OCI-LY7 (cell line): ENCODE data around the gene CD9. TPM values are rescaled to one million over a fixed set of nuclear protein-coding genes. Genes with fewer than 3 reads are reported as not detected.

ENCODE experiments used
- BruUV-seq: library from RNA; stranded (reverse); fragments of 400-500 nt; replicated peaks from 2 replicates; lab custom pipeline; 2021; lab: Mats Ljungman, UMichigan
- CTCF ChIA-PET: fragments of 300-600 bp; sonication (Branson Sonifier 250); formaldehyde crosslinking; loops from one replicate; lab custom pipeline; 2022; ENCODE audit warnings: antibody characterized with exemption; ENCODE audit not compliant: unreplicated experiment; lab: Charles Lee
- POLR2A ChIA-PET: fragments of 300-600 bp; sonication (Branson Sonifier 250); formaldehyde crosslinking; loops from one replicate; lab custom pipeline; 2022; ENCODE audit warnings: antibody characterized with exemption; lab: Charles Lee
- DNase-seq: peaks from one replicate; pipeline ENCODE4 v3.0.0-alpha.2; 2015; ENCODE audit warnings: low spot score
- H2AFZ ChIP-seq: fragments of 200-600 bp; sonication (generic), shearing (Covaris generic); 2 replicates; pipeline ENCODE4 v1.6.1; 2014; ENCODE audit warnings: mild to moderate bottlenecking, antibody characterized with exemption, low read length, moderate library complexity
- H3K27ac ChIP-seq: fragments of 200-600 bp; sonication (generic); 2 replicates; pipeline ENCODE4 v1.5.1; 2014; ENCODE audit warnings: mixed run types, low read depth, mild to moderate bottlenecking, moderate library complexity, low read length, inconsistent platforms; ENCODE audit not compliant: poor library complexity, severe bottlenecking
- H3K36me3 ChIP-seq: fragments of 200-600 bp; sonication (generic); 2 replicates; pipeline ENCODE4 v1.6.1; 2014; ENCODE audit warnings: mild to moderate bottlenecking, antibody characterized with exemption, low read length, moderate library complexity, mixed read lengths; ENCODE audit not compliant: insufficient read depth
- H3K4me1 ChIP-seq: fragments of 200-600 bp; sonication (generic); 2 replicates; pipeline ENCODE4 v1.5.1; 2014; ENCODE audit warnings: mild to moderate bottlenecking, low read length; ENCODE audit not compliant: insufficient read depth, poor library complexity, severe bottlenecking
- H3K4me2 ChIP-seq: fragments of 200-600 bp; sonication (generic); 2 replicates; pipeline ENCODE4 v1.6.1; 2014; ENCODE audit warnings: mild to moderate bottlenecking, low read length
- H3K4me3 ChIP-seq: fragments of 200-600 bp; sonication (generic); 2 replicates; pipeline ENCODE4 v1.5.1; 2014; ENCODE audit warnings: mild to moderate bottlenecking, low read depth, low read length; ENCODE audit not compliant: poor library complexity, severe bottlenecking
- H3K79me2 ChIP-seq: fragments of 200-600 bp; sonication (generic); 2 replicates; pipeline ENCODE4 v1.6.1; 2016; ENCODE audit warnings: low read depth, mild to moderate bottlenecking, low read length, moderate library complexity, mixed read lengths; ENCODE audit not compliant: insufficient read depth
- H3K9me2 ChIP-seq: fragments of 200-600 bp; sonication (generic); 2 replicates; pipeline ENCODE4 v1.6.1; 2016; ENCODE audit warnings: mild to moderate bottlenecking, low read length, mixed read lengths; ENCODE audit not compliant: insufficient read depth
- H3K9me3 ChIP-seq: fragments of 200-600 bp; sonication (generic); 2 replicates; pipeline ENCODE4 v1.6.1; 2014; ENCODE audit warnings: mild to moderate bottlenecking, mixed run types, low read length, mixed read lengths
- H4K20me1 ChIP-seq: fragments of 200-600 bp; sonication (generic); 2 replicates; pipeline ENCODE4 v1.6.1; 2014; ENCODE audit warnings: mild to moderate bottlenecking, antibody characterized with exemption, low read length, moderate library complexity, mixed read lengths; ENCODE audit not compliant: insufficient read depth
- CTCF ChIP-seq: fragments of 200-600 bp; sonication (generic); conservative IDR thresholded peaks from 2 replicates; pipeline ENCODE4 v1.5.1; 2014; ENCODE audit warnings: mild to moderate bottlenecking, antibody characterized with exemption, low read length, moderate library complexity, mixed read lengths
- EZH2phosphoT487 ChIP-seq: fragments of 200-600 bp; sonication (generic); IDR thresholded peaks from 2 replicates; pipeline ENCODE4 v1.6.1; 2018; ENCODE audit warnings: low read depth, borderline replicate concordance, mild to moderate bottlenecking, mixed run types, antibody characterized with exemption, low read length, moderate library complexity, mixed read lengths
- intact Hi-C: fragments of 100-400 bp; cut with micrococcal nuclease; formaldehyde crosslinking; loops from one replicate; pipeline ENCODE4 v1.10.0; 2022; ENCODE audit not compliant: unreplicated experiment
- total RNA-seq, 2 experiments: library from RNA; depleted of rRNA in 1 of 2; stranded (reverse); fragments of >200 nt in 1 of 2; shearing (Covaris generic) in 1 of 2; gene quantifications; 2 replicates each; pipeline ENCODE4 v1.2.3, GENCODE V29; 2014 to 2022

Gene CD9
- total RNA-seq, 2 experiments from 2014 or later, result not detected

GRCh38 chr12:6241495-6241894 lies 41.3 kb downstream of the CD9 start:
- POLR2A ChIA-PET, result interaction anchor here (0.6 kb wide), 2 partner anchors 58 to 174 kb away, joined by 3 to 5 read pairs; no protein-coding TSS in a partner anchor
- Histone ChIP-seq H3K4me2 (no peak overlapping the region), H3K27ac (no peak overlapping the region), H3K9me3 (no peaks in the 10 kb centered on the region), H3K9me2 (no peaks in the 10 kb centered on the region), H4K20me1 (no peaks in the 10 kb centered on the region), H3K4me3 (no peak overlapping the region), H3K79me2 (no peaks in the 10 kb centered on the region), H3K4me1 (no peaks in the 10 kb centered on the region), H2AFZ (no peak overlapping the region), H3K36me3 (no peaks in the 10 kb centered on the region)
- BruUV-seq, result no TSS peak
- CTCF ChIA-PET, result no interaction called here
- intact Hi-C loops, result no loop called here
- DNase-seq, result no peak
- TF ChIP-seq EZH2phosphoT487, result no peak
- TF ChIP-seq CTCF, result no peak

GRCh38 chr12:6249580-6249979 lies 49.4 kb downstream of the CD9 start:
- no TSS peak for BruUV-seq
- H2AFZ ChIP-seq, result no peak overlapping the region
- H3K4me1 ChIP-seq, result no peaks in the 10 kb centered on the region
- no peak overlapping the region for H3K27ac ChIP-seq
- ChIA-PET CTCF (no interaction called here), POLR2A (no interaction called here)
- intact Hi-C loops, result no loop called here
- H3K36me3 ChIP-seq, result no peaks in the 10 kb centered on the region
- TF ChIP-seq EZH2phosphoT487, result no peak
- TF ChIP-seq CTCF, result no peak
- H3K4me3 ChIP-seq, result no peak overlapping the region
- H3K9me2 ChIP-seq, result no peaks in the 10 kb centered on the region
- H3K9me3 ChIP-seq, result no peaks in the 10 kb centered on the region
- DNase-seq, result no peak
- no peaks in the 10 kb centered on the region for H3K79me2 ChIP-seq
- no peaks in the 10 kb centered on the region for H4K20me1 ChIP-seq
- H3K4me2 ChIP-seq, result no peak overlapping the region

DNA sequence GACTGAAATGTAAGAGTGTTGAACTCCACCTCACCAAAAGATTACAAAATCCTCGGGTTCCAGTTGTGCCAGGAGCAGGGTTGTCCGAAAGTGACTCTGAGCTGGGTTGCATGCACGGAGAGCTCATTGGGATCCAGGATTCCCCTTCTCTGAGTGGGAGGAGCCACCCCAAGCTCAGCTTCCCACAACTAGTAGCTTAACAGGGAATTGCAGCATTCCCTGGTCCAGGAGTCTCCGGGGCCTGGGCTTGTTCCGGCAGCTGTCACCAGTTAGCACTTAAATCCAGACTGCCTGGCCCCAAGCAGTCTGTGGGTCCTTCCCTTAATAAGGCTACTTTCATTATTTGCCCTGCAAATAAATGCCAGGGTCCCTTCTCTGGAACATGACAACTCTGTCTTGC lies 50.1 kb downstream of the CD9 start:
- no peak overlapping the region for H2AFZ ChIP-seq
- intact Hi-C loops, result no loop called here
- POLR2A ChIA-PET, result no interaction called here
- no peak for DNase-seq
- H3K4me1 ChIP-seq, result no peaks in the 10 kb centered on the region
- H3K27ac ChIP-seq, result no peak overlapping the region
- no peak overlapping the region for H3K4me3 ChIP-seq
- H3K4me2 ChIP-seq, result no peak overlapping the region
- TF ChIP-seq CTCF (no peak), EZH2phosphoT487 (no peak)
- BruUV-seq, result no TSS peak
- H4K20me1 ChIP-seq, result no peaks in the 10 kb centered on the region
- no peaks in the 10 kb centered on the region for H3K79me2 ChIP-seq
- CTCF ChIA-PET, result no interaction called here
- H3K9me2 ChIP-seq, result no peaks in the 10 kb centered on the region
- H3K36me3 ChIP-seq, result no peaks in the 10 kb centered on the region
- H3K9me3 ChIP-seq, result no peaks in the 10 kb centered on the region
